IPS-NIHi11 (cell line): ENCODE results near the gene TTLL3.

ENCODE experiments used
- DNase-seq: peaks from one replicate; pipeline ENCODE4 v3.0.0; 2012; ENCODE audit warnings: mixed read lengths, low spot score

Gene TTLL3

GRCh38 chr3:9780910-9781309 is 29.2 kb upstream of the TTLL3 start:
- DNase-seq: no peak

DNA sequence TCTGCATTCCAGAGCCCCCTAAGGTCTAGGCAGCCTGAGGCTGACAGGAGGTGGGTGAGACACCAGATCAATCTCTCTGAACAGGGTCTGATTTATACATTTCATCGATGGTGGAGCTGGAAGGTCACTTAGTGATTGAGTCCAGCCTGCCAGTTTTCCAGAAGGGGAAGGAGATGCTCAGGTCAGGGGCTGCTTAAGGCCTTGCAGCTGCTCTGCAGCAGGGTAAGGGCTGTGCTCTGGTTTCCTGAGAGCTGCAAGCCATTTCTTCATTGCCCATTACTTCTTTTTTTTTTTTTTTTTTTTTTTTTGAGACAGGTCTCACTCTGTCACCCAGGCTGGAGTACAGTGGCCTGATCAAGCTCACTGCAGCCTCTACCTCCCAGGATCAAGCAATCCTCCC is 28.5 kb upstream of the TTLL3 start:
- no peak for DNase-seq

DNA sequence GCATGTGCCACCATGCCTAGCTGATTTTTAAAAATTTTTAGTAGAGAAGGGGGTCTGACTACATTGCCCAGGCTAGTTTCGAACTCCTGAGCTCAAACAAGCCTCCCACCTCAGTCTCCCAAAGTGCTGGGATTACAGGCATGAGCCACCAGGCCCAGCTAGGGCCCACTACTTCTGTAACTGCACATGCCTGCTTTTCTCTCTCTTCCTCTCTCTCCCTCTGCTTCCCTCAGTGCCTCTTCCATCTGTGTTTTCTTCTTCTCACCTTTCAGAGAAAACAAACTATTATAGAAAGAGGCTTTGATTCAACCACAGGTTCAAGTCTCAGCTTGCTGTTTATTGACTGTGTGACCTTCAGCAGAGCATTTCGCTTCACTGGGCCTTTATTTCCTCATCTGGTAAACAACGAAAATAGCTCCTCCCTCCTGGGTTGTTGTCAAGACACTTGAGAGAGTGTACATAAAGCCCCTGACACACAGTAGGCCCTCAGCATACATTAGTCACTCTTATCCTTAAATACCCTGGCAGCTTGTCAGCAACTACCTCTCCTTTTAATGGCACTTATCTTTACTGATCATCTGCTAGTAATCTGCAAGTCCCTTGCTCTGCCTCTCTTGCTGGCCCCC is 28.0 kb upstream of the TTLL3 start:
- no peak for DNase-seq

GRCh38 chr3:9782770-9783169 is 27.3 kb upstream of the TTLL3 start:
- DNase-seq: no peak

DNA sequence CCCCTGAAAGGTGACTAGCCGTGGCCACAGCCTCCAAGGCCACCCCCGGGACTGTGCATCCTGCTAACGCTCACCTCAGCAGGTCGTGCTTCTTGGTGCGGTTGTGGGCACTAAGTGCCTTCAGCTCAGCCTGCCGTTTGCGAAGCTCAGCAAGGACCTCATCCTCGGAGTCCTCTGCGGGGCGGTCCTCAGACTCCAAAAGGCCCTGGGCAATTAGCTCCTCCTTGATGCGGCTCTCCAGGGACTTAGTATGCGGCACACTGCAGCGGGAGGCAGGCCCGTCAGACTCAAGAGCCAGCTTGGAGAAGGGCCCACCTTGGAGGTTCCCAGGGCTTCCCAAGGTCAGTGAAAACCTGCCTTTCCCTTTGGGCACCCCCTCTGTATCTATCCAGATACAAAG is 26.1 kb upstream of the TTLL3 start:
- DNase-seq: no peak

- DNase-seq: no peak
Observed at GRCh38 chr3:9784965-9785364, 25.1 kb upstream of the TTLL3 start.

GRCh38 chr3:9785602-9786001 is 24.5 kb upstream of the TTLL3 start:
- no peak for DNase-seq

DNA sequence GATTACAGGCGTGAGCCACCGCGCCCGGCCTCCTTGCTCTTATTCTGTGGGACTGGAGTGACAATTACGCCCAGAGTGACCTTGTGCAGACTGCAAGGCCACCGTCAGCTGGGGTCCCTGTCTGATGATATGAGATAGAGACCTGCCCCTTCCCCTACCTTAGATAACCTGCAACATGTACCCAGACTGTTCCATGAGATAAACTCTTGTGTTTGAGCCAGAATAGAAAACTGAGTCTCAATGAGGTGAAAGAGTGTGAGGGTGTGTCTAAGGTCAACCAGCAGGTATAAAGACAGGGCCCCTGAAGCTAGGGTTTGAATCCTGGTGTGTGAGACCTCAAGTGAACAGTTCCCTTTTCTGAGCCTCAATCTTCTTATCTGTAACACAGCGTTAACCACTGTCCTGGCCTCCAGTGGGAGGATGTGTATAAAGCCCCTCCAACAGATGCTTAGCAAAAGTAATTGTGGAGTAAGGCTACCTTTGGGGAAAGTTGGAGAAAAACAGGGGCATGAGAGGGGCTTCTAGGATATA is 23.8 kb upstream of the TTLL3 start:
- no peak for DNase-seq

DNA sequence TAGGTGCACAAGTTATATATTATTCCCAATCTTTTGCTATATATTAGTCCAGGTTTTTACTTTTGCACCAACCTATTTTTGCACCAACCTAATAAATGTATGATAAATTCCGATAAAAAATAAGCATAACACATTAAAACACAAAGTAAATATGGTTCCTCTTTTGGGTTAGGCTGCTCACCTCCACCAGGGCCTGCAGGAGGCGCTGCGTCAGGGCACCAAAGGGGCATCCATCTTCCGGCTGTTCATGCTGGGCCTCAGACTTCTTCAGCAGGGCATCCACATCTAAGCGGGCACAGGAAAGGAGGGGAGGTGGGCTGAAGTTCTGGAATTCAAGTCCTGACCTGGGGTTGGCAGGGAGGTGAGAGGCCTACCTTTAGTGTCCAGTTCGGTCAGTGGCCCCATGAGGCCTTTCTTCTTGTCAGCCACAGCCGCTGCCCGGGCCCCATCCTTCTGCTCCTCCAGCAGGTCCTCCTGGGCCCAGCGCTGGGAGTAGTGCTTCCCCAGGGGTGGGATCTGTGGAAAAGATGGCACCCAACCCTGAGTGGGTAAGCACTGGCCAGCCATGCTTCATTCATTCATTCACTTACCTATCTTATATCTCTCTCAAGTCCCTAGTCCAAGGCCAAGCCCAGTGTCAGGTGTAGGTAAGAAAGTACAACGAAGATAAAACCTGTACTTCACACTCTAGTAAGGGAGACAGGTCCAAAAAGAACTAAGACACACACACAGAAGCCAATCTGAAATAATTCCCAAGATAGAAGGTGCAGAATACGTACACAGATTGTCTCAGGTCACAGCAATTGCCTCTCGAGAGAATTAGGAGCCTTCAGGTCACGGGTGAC is 23.0 kb upstream of the TTLL3 start:
- DNase-seq: peak; percentile 63

- no peak for DNase-seq
Observed at GRCh38 chr3:9787714-9788113, 22.3 kb upstream of the TTLL3 start.

DNA sequence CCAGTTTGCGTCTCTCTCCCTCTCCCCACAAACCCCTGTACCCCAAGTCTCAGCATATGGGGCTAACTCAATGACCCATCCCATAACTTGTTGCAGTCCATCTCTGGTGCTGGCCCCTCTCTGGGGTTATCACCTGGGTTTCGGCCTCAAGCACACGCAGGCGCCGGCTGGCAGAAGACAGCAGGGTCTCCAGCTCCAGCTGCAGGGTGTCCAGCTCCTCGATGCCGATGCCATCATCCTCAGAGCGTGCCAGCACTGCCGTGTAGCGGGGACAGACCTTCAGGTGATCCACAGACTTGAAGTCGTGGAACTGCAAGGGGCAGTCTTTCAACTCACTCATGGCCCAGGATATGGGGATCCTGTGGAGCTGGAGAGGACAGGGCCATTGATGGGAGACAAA is 18.9 kb upstream of the TTLL3 start:
- no peak for DNase-seq

DNA sequence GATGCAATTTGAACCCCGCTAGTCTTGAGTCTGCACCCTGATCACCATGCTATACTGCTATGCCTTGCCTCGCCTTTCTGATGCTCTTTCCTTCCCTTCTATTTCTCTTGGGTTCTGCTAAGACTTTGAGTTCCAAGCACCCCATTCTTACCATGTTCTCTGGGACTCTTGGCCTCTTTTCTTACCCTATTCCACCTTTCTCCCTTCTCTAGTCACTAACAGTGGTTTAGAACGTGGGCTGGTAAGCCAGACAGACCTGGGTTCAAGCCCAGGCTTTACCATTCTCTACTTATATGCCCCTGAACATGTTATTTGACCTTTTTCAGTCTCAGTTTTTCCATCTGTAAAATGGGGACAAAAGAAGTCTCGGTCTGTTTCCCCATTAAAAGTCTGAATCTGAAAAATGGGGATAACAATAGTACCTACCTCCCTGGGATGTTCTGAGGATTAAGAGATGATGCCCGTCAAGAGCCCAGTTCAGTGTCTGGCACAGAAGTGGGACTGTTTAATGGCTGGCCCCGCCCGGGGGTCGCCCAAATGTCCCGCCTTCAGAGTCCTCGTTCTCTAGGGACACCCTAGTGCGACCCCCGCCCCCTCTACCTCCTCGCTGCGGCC is 18.2 kb upstream of the TTLL3 start:
- DNase-seq: no peak

GRCh38 chr3:9792405-9793160 is 17.5 kb upstream of the TTLL3 start, which contains the start of the genes ARPC4 and TADA3:
ARPC4 (plus strand) TSS chr3:9793082; CDS start chr3:9793122, 40 bp downstream.
TADA3 (minus strand) TSS chr3:9792473; CDS start chr3:9791466, 1,007 bp downstream.
- peak; percentile 93 for DNase-seq

GRCh38 chr3:9793161-9793781 is 16.8 kb upstream of the TTLL3 start:
- peak; percentile 29 for DNase-seq

- no peak for DNase-seq
Observed at GRCh38 chr3:9794400-9794799, 15.7 kb upstream of the TTLL3 start.

GRCh38 chr3:9795207-9795606 is 14.9 kb upstream of the TTLL3 start:
- no peak for DNase-seq

- DNase-seq: no peak
Observed at GRCh38 chr3:9797196-9797945, 12.7 kb upstream of the TTLL3 start.

- DNase-seq: no peak
Observed at GRCh38 chr3:9800529-9800928, 9.5 kb upstream of the TTLL3 start.

- no peak for DNase-seq
Observed at GRCh38 chr3:9803494-9803893, 6.6 kb upstream of the TTLL3 start.

DNA sequence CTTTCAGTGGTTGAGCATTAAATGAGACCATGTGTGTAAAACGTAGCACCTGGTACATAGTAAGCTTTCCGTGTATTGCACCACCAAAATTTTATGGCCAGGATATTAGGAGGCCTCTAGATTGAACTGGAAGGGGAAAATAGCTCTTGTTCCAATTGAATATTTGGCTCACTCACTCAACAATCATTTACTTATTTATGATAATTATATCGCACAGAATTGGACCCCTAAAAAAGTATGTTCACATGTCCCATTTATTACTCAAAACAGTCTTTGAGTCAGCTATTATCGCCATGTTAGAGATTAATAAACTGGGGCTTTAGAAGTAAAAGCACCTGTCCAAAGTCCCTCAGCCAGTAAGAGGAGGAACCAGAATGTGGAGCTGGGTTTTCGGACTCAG is 5.1 kb upstream of the TTLL3 start:
- no peak for DNase-seq

- no peak for DNase-seq
Observed at GRCh38 chr3:9806137-9806536, 3.9 kb upstream of the TTLL3 start.
